Femur (tissue), 1 donor: ENCODE data around the gene ZDHHC11.
A peak's percentile ranks its signal among the peaks of the same experiment; 100 is the strongest.
"Not testable (repeated sequence)": the region's sequence is repeated elsewhere in the genome, so short reads cannot be mapped to it uniquely, and the experiment has no call there.

ENCODE experiments used
- DNase-seq: peaks from one replicate; pipeline ENCODE4 v3.0.0-alpha.2; 2017

ZDHHC11 gene

DNA sequence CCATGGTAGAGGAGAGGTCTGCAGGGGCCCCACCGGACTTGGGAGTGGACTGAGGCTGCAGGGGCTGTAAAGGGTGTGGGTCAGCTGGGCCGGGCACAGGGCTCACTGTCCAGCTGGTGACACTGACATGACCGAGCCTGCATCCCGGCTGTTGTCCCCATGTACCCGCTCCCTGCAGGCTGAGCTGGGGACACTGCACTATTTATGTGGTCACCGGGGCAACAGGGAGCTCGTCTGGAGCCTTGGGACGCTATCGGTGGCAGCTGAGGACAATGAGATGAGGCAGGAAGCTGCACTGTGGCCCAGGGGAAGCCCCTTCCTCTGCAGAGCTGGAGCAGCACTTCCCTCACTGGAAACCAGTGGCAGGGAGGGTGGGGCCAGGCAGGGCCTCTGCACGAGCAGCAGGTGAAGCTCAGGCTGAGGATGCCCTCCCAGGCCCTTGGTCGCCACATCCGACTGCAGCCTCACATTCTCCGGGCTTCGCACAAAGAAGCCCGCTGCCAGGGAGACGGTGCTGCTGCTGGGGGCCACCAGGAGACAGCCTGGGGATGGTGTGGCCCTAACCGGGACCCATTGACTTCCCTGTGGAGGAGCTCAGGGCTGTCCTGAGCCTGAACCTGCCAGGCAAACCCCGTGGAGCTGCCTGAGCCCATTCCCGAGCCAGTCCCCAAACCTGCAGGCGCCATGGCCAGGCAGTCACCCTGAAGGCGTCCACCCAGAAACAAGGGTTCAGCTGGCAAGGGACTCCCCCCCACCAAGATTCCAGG is 92.7 kb downstream of the ZDHHC11 start:
- peak; percentile 77 for DNase-seq

DNA sequence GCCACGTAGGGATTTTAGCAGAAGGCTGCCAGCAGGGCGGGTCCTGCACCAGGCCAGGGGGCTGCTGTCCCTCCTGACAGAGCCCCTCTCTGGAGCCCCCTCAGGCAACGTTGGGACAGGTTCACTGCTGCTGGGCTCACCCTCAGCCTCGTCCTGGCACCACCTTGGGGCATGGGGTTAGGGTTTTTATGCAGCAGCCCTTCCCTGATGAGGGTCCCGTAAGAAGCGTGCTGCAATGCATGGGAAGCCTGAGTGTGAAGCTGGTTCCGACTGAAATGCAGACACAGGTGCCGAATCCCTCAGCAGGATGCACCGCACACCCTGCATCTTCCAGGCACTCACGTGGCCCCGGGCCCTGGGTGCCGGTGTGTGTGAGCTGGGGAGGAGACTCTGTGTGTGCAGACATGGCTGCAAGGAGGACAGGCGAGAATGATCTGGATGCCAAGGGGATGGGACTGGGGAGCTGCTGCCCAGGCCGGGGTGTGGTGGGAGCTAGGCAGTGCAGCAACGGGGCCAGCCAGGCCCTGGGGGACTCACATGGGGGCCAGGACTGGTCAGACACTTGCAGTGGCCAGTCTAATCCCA is 93.3 kb downstream of the ZDHHC11 start:
- peak; percentile 36 for DNase-seq

DNA sequence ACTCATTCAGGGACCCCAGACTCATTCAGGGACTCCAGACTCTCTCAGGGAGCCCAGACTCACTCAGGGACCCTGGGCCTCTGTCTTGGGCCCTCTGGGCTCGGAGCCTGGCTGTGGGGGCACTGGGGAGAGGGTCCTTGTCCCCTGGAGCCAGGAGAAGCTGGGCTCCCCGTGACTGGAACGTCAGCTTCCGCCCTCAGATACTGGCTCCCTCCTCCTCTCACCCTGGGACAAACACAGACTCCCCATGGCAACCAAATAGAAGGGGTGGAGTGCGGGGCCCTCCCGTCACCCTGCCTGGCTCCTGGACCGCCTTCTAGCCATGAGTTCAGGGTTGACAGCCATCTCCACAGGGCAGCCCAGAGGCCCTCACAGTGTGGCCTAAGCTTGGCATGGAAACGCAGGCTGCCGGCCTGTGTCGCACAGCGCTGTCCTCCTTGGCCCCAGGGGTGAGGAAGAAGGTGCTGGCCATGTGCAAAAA is 93.9 kb downstream of the ZDHHC11 start:
- DNase-seq = peak; percentile 66

DNA sequence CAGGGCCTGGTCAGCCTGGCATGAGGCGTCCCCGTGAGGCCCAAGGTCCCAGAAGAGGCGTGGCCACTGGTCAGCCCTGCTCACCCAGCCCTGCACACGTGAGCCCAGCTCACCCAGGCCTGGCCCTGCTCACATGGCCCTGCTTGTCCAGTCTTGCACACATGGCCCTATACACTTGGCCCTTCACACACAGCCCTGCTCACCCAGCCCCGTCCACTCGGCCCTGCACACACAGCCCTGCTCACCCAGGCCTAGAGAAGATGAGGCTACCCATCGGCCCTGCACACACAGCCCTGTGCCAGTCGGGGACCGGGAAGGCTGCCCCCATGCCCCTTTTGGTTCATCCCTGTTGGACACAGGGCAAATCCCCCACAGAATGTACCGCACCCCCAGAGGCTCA is 94.6 kb downstream of the ZDHHC11 start:
- DNase-seq = peak; percentile 31

DNA sequence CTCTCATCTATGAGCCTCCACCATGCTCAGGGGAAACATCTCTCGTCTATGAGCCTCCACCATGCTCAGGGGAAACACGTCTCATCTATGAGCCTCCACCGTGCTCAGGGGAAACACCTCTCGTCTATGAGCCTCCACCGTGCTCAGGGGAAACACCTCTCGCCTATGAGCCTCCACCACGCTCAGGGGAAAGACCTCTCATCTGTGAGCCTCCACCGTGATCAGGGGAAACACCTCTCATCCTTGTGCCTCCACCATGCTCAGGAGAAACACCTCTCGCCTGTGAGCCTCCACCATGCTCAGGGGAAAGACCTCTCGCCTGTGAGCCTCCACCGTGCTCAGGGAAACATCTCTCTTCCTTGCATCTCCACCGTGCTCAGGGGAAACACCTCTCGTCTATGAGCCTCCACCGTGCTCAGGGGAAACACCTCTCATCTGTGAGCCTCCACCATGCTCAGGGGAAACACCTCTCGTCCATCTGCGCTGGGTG is 96.6 kb downstream of the ZDHHC11 start:
- peak; percentile 5 for DNase-seq

DNA sequence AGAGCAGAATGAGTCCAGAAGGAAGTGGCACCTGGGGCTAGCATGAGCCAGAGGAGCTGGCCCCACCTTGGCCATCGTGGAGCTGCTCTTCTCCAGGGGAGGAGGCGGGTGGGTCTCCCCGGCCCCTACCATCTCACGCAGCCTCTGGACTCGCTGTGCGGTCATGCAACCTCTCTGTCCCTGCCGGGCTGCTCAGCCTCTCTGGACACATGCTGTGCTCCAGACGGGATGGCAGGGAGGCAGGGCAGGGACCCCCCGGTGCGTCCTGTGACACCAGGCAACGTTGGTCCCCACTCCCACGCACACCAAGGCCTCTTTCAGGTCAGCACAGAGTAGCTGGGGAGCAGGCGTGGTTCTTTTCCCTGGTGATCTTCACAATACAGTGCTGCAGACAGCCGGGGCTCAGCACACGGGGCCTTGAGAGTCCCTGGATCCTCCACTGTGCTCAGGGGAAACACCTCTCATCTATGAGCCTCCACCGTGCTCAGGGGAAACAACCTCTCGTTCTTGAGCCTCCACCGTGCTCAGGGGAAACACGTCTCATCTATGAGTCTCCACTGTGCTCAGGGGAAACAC is 97.1 kb downstream of the ZDHHC11 start:
- DNase-seq = peak; percentile 0

DNA sequence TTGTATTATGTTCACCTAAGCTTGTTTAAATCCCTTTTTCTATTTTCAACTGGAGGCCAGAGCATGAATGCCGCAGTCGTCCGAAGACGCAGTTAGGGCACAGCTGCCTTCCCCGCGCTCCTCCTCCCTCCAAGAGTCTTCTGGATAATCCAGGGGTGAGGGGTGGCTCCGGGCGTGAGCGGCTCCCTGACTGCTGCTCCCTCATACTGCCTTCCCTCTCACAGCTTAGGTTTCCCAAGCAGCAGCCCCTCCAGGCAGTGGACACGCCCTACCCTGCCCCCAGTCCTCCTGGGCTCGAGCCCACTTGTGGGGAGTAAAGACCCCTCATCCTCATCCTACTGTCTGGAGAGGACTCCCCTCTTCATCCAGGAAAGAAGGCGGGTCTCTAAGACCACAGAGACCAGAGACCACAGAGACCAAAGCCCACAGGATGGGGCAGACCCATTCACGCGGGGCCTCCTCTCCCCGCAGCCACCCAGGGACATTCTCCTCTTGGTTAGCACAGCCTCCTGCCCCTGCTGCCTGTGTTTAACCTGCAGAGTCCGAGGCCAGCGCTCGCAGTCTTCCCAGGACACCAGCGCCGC is 98.2 kb downstream of the ZDHHC11 start:
- DNase-seq = peak; percentile 2

DNA sequence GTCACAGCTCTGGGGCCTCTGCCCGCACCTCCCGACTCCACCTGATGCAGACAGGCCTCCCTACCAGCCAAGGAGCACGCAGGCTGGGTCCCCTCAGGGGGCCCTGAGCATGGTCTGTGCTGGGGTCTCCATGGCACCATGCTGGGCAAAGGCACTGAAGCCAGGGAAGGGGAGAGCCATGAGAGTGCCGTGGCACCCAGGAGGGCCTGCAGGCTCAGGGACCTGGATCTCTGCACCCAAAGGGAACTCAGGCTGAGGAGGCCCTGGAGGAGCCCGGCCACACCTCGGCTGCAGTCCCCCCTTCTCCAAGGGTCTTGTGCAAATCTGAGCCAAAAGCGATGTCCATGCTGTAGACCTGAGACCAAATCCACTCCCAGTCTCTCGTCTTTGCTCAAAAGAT is 98.8 kb downstream of the ZDHHC11 start:
- not testable (repeated sequence) for DNase-seq

DNA sequence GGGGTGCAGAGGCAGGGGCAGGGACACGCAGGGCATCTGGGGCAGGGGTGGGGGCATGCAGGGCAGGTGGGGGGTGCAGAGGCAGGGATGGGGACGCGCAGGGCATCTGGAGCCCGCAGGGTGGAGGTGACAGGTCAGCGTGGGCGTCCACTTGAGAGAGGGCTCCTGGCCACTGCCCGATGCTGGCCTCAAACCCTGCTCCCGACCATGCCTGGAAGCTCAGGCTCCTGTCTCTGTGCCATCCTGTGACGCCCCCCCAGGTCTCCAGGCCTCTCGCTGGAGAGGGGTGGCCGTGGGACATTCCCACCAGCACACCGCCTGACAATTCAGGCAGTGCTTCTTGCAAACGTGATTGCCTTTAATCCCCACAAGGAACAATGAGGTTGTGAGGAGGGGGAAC is 99.3 kb downstream of the ZDHHC11 start:
- peak; percentile 4 for DNase-seq

DNA sequence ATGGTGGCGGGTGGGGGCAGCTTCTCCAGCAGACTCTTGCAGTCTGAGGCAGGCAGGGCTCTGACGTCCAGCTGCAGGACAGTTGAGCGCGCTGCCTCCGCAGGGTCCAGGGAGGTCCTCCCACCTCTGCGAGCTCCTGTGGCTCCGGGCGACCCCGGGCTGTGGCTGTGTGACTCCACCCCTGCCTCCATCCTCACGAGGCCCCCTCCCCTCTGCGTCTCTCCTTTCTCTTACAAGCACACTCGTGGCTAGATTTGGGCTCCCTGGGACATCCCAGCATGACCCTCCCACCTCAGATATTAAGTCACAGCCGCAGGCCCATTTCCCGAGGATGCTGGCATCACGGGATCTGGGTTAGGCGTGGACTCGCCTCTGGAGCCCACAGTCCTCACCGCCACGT is 100.6 kb downstream of the ZDHHC11 start:
- peak; percentile 7 for DNase-seq

DNA sequence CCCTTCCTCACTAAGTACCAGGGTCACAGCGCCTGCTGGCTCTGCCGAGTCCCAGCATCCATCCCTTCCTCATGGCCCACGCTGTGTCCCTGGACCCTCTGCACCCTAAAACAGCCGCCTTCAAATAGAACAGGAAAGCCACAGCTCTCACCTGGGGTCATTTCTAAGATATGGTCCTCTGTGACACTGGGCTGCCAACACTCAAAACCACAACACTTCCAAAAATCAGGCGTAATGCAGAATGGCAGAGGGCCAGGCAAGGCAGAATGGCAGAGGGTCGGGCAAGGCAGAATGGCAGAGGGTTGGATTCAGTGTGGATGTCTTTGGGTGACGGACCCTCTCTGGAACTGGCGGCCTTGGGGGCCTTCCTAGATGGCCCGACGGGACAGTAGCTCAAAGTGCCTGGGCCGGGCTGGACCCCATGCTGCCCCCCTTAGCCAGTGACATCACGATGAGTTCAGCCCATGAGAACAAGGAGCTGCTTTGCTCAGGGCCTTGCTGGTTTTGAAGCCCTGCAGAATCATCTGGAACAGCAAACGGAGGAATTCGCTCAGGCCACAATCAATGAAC is 101.6 kb downstream of the ZDHHC11 start:
- DNase-seq = peak; percentile 5

DNA sequence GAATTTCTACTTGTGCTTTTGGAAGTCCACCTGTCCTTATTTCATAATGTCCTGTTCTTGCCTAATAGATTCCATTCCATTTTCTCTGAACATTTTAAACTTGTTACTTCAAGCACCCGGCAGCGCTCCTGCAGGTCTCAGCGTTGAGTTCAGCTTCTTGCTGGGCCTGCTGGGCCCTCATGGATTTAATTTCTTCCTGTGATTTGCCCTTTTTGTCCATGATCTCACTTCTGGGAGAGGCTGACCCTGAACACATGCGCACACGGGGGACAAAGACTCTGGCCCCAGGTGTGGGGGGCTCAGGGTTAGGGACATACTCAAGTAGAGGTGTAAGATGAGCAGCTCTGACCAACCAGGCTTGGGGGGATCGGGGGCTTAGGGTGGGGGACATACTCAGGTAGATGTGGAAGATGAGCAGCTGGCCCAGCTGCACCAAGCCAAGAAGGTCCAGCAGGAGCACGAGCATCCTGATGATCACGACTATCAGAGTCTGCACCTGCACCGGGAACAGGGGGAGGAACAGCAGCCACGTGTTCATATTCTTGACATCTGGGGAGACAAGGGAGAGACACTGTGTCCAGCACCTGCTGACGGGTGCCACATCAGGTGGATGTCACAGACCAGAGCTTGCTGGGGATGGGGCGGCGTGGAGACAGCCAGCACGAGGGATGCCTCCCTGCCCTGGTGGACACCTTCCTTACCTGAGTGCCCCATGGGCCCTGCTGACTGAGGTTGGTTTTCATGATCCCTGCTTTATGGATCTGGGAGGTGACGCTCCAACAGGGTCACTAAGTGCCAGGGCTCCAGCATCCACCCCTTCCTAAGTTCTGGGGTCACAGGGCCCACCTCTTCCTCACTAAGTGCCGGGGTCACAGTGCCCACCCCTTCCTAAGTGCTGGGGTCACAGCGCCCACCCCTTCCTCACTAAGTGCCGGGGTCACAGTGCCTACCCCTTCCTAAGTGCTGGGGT is 102.5 kb downstream of the ZDHHC11 start:
- peak; percentile 9 for DNase-seq

DNA sequence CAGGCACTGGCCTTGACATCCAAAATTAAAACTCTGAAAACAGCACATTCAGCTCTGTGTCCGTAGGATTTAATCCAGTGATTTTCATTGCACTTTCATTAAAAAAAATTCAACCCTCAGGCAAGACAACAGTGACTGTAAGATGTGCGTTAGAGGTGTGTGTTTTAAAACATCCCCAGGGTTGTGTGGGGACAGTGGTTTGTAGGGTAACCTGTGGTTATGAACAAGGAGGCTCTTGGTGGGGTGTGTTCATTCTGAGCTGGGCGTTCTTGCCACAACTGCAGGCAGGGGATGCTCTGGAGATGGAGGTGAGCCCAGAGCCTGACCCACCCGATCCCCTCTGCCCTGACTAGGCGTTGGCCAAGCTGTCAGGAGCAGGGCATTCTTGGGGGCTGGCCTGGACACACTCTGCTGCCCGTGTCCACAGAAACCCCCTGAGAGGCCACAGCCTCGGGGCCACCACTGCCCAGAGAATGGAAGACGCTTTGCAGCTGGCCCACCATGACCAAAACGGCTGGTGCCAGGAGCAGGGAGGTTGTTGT is 103.4 kb downstream of the ZDHHC11 start:
- DNase-seq = not testable (repeated sequence)

DNA sequence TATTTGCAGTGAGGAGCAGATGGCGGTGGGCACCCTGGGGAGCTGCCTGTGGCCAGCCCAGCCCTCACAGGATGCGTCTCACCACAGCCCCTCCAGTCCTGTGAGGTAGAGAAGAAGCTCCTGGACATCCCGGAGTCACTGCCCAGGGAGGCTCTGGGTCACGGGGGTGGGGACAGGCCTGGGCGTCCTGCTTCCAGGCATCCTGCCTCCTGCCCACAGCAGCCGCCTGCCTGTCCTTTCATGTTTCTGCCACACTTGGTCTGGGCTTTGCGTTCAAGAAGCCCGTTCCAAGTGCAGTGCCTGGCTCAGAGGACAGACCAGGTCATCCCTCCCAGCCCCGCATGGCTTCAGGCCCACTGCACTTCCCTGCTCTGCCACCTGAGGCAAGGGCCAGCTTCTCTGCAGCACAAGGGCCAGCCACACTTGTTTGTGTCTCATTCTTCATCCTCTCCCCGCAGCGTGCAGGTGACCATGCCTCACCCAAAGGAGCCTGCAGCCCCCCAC is 104.5 kb downstream of the ZDHHC11 start:
- DNase-seq = no peak
